ENCODE data around the gene FXYD6. TPM values are rescaled to one million over a fixed set of nuclear protein-coding genes. Genes with fewer than 3 reads are reported as not detected.

FXYD6 gene
- total and polyA plus RNA-seq, 8 donors = 41.4 to 188 (median 157) TPM

DNA sequence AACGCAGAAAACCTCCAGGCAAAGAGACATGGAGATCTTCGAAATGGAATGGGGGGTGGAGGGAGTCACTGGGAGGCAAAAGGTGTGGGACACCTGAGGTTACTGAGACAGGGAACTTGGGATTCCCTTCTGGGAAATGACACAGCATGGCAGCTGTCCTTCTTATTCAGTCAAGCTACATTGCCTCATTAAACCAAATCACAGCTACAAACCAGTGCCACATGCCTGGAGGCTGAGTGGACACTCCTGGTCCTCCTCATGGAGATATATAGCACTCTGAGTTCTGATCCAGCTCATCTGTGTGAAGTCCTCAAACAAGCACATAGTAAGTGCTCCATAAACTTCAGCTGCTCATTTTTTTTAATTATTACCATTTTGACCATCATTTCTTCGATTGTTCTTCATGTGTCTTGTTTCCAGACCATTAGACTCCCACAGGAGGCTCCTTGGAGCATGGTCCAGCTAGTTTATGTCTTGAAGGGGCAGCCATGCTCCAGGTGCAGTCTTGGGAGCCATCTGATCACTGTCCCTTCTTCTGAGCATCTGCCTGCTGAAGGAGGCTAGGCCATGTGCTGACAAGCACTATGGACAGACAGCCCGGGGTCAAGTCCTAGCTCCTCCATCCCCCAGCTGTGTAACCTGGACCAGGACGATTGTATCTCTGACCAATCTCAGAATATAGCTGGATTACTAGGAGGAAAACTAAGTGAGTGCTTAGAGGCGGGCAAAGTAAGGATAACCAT is 42.2 kb downstream of the FXYD6 start:
- Histone ChIP-seq H3K4me3 (no peak overlapping the region), H3K27me3 (no peaks in the 10 kb centered on the region), H3K4me1 (peaks cover 5 to 42% of the 10 kb centered on the region in 2 donors), H3K27ac (no peak overlapping the region), H3K9me3 (no peaks in the 10 kb centered on the region), H3K36me3 (no peaks in the 10 kb centered on the region)
- intact Hi-C loops (cut with DNase I) = no loop called here
- ATAC-seq = no peak
- TF ChIP-seq, protein P1, sequence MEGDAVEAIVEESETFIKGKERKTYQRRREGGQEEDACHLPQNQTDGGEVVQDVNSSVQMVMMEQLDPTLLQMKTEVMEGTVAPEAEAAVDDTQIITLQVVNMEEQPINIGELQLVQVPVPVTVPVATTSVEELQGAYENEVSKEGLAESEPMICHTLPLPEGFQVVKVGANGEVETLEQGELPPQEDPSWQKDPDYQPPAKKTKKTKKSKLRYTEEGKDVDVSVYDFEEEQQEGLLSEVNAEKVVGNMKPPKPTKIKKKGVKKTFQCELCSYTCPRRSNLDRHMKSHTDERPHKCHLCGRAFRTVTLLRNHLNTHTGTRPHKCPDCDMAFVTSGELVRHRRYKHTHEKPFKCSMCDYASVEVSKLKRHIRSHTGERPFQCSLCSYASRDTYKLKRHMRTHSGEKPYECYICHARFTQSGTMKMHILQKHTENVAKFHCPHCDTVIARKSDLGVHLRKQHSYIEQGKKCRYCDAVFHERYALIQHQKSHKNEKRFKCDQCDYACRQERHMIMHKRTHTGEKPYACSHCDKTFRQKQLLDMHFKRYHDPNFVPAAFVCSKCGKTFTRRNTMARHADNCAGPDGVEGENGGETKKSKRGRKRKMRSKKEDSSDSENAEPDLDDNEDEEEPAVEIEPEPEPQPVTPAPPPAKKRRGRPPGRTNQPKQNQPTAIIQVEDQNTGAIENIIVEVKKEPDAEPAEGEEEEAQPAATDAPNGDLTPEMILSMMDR (IDR thresholded peaks at IDR 0.05) = no peak
- DNase-seq = no peak

DNA sequence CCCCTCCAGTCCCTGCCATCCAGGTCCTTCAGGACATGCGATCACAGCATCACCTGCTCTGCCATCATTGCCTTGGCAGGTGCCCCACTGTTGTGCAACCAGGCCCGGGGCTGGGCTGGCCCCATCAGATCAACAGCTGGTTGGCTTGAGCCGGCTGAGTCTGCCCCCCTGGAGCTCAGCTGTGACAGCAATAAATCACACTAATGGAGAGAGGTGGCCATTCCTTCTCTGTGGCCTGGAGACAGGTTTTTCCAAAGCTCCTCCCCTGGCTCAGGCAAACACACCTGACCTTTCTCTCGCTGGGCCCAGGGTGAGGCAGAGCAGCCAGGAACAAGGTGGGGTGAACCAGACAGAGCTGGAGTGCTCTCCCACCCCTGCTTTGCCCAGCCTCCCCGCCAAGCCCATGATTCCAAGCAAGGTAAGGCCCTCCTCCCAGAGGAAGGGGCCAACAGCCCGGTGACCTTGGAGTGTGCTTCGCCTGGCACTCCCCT is 43.0 kb downstream of the FXYD6 start:
- no peak overlapping the region for H3K4me3 ChIP-seq
- ATAC-seq (peak; percentile 67), DNase-seq (peak in 2 of 4 donors; percentile 74 to 82)
- H3K4me1 ChIP-seq = peaks cover 12 to 50% of the 10 kb centered on the region in 2 donors
- TF ChIP-seq, protein P1 (IDR thresholded peaks at IDR 0.05) = no peak
- no peaks in the 10 kb centered on the region for H3K27me3 ChIP-seq
- no peaks in the 10 kb centered on the region for H3K36me3 ChIP-seq
- no peak overlapping the region for H3K27ac ChIP-seq
- no peaks in the 10 kb centered on the region for H3K9me3 ChIP-seq
- intact Hi-C loops (cut with DNase I) = no loop called here

DNA sequence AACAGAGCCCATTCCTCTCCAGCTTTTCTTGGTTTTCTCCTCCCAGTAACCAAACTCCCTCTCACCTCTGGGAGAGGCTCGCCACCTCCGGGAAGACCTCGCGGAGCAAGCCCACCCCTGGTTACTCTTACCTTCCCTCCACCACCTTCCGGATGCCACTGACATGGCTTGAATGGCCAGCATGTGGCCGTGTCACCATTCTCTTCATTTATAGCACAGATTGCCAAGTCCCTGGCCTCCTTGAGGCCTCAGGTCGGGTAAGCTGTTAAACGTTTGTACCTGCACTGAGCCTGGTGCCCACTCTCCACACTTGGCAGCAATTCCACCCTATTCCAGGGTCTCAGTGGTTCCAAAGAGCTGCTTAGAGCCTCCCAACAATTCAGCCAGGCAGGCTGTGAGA is 43.9 kb downstream of the FXYD6 start:
- TF ChIP-seq, protein P1 (IDR thresholded peaks at IDR 0.05) = no peak
- no peak for DNase-seq
- no peak overlapping the region for H3K27ac ChIP-seq
- H3K4me3 ChIP-seq = no peak overlapping the region
- no peak for ATAC-seq
- H3K36me3 ChIP-seq = no peaks in the 10 kb centered on the region
- H3K27me3 ChIP-seq = no peaks in the 10 kb centered on the region
- no peaks in the 10 kb centered on the region for H3K9me3 ChIP-seq
- intact Hi-C loops (cut with DNase I) = no loop called here
- H3K4me1 ChIP-seq = peaks cover 12 to 56% of the 10 kb centered on the region in 2 donors

DNA sequence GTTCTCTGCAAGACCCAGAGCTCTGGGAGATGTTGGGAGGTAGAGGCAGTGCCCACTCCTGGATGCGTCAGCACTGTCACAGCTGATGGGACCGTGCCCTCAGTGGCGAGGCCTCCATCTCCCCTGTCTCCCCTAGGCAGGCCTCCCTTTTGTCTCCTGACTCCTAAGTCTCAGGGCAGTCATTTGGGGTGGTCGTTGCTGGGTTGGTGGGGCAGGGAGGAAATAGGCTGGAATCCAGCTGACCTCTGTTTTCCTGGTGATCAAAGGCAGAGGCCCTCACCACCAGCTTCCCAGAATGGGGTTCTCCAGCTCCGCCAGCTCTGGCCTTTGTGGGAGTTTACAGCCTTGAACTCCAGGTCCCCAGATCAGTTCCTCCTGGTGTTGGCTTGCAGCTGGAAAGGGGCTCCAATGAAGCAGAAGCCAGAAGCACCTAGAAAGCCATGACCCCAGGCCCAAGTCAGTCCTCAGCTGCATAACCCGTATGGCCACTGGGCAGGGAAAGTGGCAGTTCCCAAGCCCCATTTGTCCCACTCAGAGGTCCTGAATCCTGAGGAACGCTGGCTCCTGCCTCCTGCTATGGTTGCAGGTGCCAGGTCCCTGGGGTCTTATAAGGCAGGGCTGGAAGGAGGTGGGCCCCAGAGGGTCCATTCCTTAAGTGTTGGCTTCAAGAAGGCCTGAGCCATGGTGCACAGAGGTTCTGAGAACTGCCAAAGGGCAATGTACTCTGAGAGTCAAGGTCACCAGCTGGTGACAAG is 44.6 kb downstream of the FXYD6 start:
- intact Hi-C loops (cut with DNase I) = no loop called here
- Histone ChIP-seq H3K27ac (no peak overlapping the region), H3K9me3 (no peaks in the 10 kb centered on the region), H3K36me3 (no peaks in the 10 kb centered on the region), H3K27me3 (no peaks in the 10 kb centered on the region), H3K4me1 (peaks cover 12 to 55% of the 10 kb centered on the region in 2 donors), H3K4me3 (no peak overlapping the region)
- DNase-seq (no peak), ATAC-seq (no peak)
- TF ChIP-seq, protein P1 (IDR thresholded peaks at IDR 0.05) = no peak

DNA sequence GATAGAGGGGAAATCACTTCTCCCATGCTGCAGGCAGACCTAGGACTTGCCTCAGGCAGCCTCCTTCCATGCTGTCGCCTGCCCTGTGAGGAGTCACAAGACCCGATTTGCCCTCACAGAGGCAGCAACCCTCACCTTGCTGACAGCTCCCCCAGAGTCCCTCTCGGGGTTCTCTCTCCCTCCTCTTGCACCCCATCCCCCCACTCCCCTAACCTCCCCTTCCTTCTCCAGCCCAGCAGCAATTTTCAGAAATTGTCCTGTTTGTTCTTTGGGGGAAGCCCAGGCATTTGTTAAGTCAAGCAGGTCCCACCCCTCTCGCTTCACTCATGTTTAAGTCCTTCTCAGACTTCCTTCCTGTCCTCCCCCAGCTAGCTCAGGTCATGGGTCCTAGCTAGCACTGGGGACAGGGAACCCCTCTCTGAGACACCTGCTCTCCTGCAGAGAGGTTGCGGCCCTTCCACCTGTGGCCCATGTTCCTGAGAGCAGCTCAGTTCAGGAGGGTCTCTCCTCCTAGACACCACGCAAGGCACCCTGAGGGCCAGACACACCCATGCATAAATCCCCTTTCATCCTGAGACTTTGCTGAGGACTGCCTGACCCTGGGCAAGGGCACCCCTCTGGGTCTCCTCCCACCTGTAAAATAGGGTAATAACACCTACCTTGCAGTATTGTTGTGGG is 45.6 kb downstream of the FXYD6 start:
- TF ChIP-seq, protein P1 (IDR thresholded peaks at IDR 0.05) = no peak
- H3K9me3 ChIP-seq = no peaks in the 10 kb centered on the region
- intact Hi-C loops (cut with DNase I) = no loop called here
- H3K4me3 ChIP-seq = no peak overlapping the region
- H3K4me1 ChIP-seq = peaks cover 12 to 49% of the 10 kb centered on the region in 2 donors
- no peak overlapping the region for H3K27ac ChIP-seq
- ATAC-seq (no peak), DNase-seq (no peak)
- H3K36me3 ChIP-seq = no peaks in the 10 kb centered on the region
- H3K27me3 ChIP-seq = no peaks in the 10 kb centered on the region
